ENCODE data around the gene NFE2L2.

DNA sequence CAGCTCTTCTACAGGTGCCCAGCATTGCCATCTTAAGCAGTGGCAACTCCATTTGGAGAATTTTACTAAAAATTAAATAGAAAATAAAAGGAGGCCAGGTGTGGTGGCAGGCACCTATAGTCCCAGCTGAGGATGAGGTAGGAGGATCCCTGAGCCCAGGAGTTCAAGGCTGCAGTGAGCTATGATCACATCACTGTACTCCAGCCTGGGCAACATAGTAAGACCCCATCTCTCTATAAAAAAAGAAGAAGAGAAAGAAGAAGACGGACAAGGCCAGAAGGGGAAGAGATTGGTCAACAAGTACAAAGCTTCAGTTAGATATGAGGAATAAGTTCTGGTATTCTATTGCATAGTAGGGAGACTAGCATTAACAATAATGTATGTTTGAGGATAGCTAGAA, 73.6 kb downstream of the NFE2L2 start:
- TF ChIP-seq, protein P1, sequence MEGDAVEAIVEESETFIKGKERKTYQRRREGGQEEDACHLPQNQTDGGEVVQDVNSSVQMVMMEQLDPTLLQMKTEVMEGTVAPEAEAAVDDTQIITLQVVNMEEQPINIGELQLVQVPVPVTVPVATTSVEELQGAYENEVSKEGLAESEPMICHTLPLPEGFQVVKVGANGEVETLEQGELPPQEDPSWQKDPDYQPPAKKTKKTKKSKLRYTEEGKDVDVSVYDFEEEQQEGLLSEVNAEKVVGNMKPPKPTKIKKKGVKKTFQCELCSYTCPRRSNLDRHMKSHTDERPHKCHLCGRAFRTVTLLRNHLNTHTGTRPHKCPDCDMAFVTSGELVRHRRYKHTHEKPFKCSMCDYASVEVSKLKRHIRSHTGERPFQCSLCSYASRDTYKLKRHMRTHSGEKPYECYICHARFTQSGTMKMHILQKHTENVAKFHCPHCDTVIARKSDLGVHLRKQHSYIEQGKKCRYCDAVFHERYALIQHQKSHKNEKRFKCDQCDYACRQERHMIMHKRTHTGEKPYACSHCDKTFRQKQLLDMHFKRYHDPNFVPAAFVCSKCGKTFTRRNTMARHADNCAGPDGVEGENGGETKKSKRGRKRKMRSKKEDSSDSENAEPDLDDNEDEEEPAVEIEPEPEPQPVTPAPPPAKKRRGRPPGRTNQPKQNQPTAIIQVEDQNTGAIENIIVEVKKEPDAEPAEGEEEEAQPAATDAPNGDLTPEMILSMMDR (IDR thresholded peaks at IDR 0.05) = no peak
- TF ChIP-seq, protein P2, sequence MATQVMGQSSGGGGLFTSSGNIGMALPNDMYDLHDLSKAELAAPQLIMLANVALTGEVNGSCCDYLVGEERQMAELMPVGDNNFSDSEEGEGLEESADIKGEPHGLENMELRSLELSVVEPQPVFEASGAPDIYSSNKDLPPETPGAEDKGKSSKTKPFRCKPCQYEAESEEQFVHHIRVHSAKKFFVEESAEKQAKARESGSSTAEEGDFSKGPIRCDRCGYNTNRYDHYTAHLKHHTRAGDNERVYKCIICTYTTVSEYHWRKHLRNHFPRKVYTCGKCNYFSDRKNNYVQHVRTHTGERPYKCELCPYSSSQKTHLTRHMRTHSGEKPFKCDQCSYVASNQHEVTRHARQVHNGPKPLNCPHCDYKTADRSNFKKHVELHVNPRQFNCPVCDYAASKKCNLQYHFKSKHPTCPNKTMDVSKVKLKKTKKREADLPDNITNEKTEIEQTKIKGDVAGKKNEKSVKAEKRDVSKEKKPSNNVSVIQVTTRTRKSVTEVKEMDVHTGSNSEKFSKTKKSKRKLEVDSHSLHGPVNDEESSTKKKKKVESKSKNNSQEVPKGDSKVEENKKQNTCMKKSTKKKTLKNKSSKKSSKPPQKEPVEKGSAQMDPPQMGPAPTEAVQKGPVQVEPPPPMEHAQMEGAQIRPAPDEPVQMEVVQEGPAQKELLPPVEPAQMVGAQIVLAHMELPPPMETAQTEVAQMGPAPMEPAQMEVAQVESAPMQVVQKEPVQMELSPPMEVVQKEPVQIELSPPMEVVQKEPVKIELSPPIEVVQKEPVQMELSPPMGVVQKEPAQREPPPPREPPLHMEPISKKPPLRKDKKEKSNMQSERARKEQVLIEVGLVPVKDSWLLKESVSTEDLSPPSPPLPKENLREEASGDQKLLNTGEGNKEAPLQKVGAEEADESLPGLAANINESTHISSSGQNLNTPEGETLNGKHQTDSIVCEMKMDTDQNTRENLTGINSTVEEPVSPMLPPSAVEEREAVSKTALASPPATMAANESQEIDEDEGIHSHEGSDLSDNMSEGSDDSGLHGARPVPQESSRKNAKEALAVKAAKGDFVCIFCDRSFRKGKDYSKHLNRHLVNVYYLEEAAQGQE (IDR thresholded peaks at IDR 0.05; ENCODE audit: insufficient read depth in 1 of 2, low read depth in 2 of 2, low read length in 1 of 2) = no peak
- no peak for TF ChIP-seq POLR2AphosphoS5 (IDR thresholded peaks at IDR 0.05; ENCODE audit: low read depth, low read length)

Data from Panc1 (cell line).